SK-N-SH treated with all-trans-retinoic acid at 6 μM for 48 hours (cell line): ENCODE measurements around the gene USH2A.

Experiments used
- ARNTL ChIP-seq: fragments of 450-650 bp; formaldehyde crosslinking; IDR thresholded peaks from 2 replicates; pipeline ENCODE4 v1.5.0; 2020; ENCODE audit warnings: low read depth, mild to moderate bottlenecking, moderate library complexity, borderline replicate concordance
- BACH2 ChIP-seq: fragments of 250-450 bp; sonication (Bioruptor Pico); IDR thresholded peaks from 2 replicates; pipeline ENCODE4 v1.9.0; 2021; ENCODE audit warnings: mild to moderate bottlenecking, borderline replicate concordance
- CREB5 ChIP-seq: fragments of 250-450 bp; sonication (Bioruptor Pico); IDR thresholded peaks from 2 replicates; pipeline ENCODE4 v1.5.1; 2020; ENCODE audit warnings: low read depth, mild to moderate bottlenecking, moderate library complexity
- CSDC2 ChIP-seq: fragments of 250-450 bp; sonication (Bioruptor Pico); IDR thresholded peaks from 2 replicates; pipeline ENCODE4 v1.5.0; 2020; ENCODE audit warnings: mild to moderate bottlenecking, moderate library complexity
- ESRRG ChIP-seq: fragments of 250-450 bp; sonication (Bioruptor Pico); IDR thresholded peaks from 2 replicates; pipeline ENCODE4 v1.6.1; 2021; ENCODE audit warnings: mild to moderate bottlenecking
- ISL1 ChIP-seq: fragments of 250-450 bp; sonication (Bioruptor Pico); IDR thresholded peaks from 2 replicates; pipeline ENCODE4 v2.1.2; 2022; ENCODE audit warnings: mild to moderate bottlenecking, moderate library complexity
- PATZ1 ChIP-seq: fragments of 250-450 bp; sonication (Bioruptor Pico); IDR thresholded peaks from 2 replicates; pipeline ENCODE4 v1.8.0; 2020; ENCODE audit warnings: mild to moderate bottlenecking, moderate library complexity, borderline replicate concordance
- SNAI2 ChIP-seq: fragments of 250-450 bp; sonication (Bioruptor Pico); IDR thresholded peaks from 2 replicates; pipeline ENCODE4 v1.5.0; 2020; ENCODE audit warnings: mild to moderate bottlenecking, moderate library complexity
- ZFP30 ChIP-seq: fragments of 450-650 bp; formaldehyde crosslinking; IDR thresholded peaks from 2 replicates; pipeline ENCODE4 v1.5.0; 2022; ENCODE audit warnings: mild to moderate bottlenecking, moderate library complexity

DNA sequence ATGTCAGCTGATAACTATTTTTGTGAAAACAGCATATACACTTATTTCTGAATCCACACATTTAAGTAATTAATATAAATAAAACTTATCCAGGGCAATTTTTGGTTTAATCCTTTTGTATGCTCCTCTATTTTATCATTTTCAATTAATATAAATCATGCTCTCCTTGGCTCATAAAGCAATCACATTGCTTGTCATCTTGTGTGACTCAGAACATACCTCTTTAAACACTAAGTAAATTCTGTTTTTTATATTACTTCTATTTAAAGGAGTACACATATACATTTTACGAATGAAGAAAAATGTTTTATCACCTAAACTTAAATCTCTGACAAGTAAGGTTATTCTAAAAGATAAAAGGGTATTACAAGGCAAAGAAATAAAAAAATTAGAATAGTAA, 175.3 kb downstream of the USH2A start:
- TF ChIP-seq CSDC2 (CRISPR knock-in tag), result no peak
- no peak for TF ChIP-seq PATZ1
- no peak for TF ChIP-seq BACH2 (CRISPR knock-in tag)
- TF ChIP-seq ARNTL (CRISPR knock-in tag), result no peak
- no peak for TF ChIP-seq SNAI2 (CRISPR knock-in tag)
- no peak for TF ChIP-seq ESRRG
- no peak for TF ChIP-seq CREB5 (CRISPR knock-in tag)
- TF ChIP-seq ZFP30 (CRISPR knock-in tag), result no peak
- TF ChIP-seq ISL1, result no peak
